HepG2 (cell line): ENCODE measurements around the gene STH. TPM values are rescaled to one million over a fixed set of nuclear protein-coding genes. Genes with fewer than 3 reads are reported as not detected.

Source experiments
- ATAC-seq: fragments of 200-7000 bp; cut with Tn5 transposase; 3 replicates; pipeline ENCODE4 v1.9.1; 2020; ENCODE audit warnings: mild to moderate bottlenecking, moderate library complexity
- BruUV-seq: library from RNA; stranded (reverse); fragments of 400-500 nt; replicated peaks from 2 replicates; lab custom pipeline; 2021; lab: Mats Ljungman, UMichigan
- CTCF ChIA-PET: fragments of 300-600 bp; formaldehyde crosslinking; extraction: SDS; loops from one replicate; lab custom pipeline; 2021; ENCODE audit warnings: low total read pairs, inconsistent platforms, low intra/inter-chr PET ratio; lab: Yijun Ruan, JAX
- POLR2A ChIA-PET: fragments of 350-600 bp; sonication (Branson Sonifier 250); formaldehyde crosslinking; loops from one replicate; lab custom pipeline; 2020; ENCODE audit warnings: antibody characterized with exemption, inconsistent platforms; lab: Yijun Ruan, JAX
- DNase-seq: peaks from one replicate; pipeline ENCODE4 v3.0.0-alpha.2; 2015; ENCODE audit warnings: low spot score
- FAIRE-seq: peaks from 3 replicates; lab custom pipeline; 2011; peaks lifted over from hg19 to GRCh38; lab: Jason Lieb, UNC
- H2AFZ ChIP-seq: one replicate; pipeline ENCODE4 v1.6.1; 2011; ENCODE audit warnings: low read length, inconsistent platforms
- H3K27ac ChIP-seq: fragments of 300-600 bp; 3 replicates; pipeline ENCODE4 v1.8.0; 2011; ENCODE audit warnings: mixed run types, mild to moderate bottlenecking, mixed read lengths, low read length, inconsistent platforms; ENCODE audit not compliant: insufficient read depth; ENCODE audit errors: extremely low read length
- H3K27me3 ChIP-seq, 2 experiments: fragments of 200-600 bp in 1 of 2; 2 replicates in 1 of 2; 3 replicates in 1 of 2; pipeline versions ENCODE4 v1.6.0 to v1.8.0; 2011; ENCODE audit warnings: low read length in 2 of 2, mild to moderate bottlenecking in 2 of 2, moderate library complexity in 2 of 2, inconsistent platforms in 1 of 2; ENCODE audit not compliant: insufficient read depth in 2 of 2, control insufficient read depth in 1 of 2
- H3K36me3 ChIP-seq, 2 experiments: fragments of 200-600 bp in 1 of 2; replicated peaks in 1 of 2; 2 replicates in 1 of 2; 3 replicates in 1 of 2; pipeline versions ENCODE4 v1.5.1 to v1.8.0; 2011; ENCODE audit warnings: low read length in 2 of 2, inconsistent platforms in 1 of 2; ENCODE audit not compliant: insufficient read depth in 2 of 2, control insufficient read depth in 1 of 2
- H3K4me1 ChIP-seq: 2 replicates; pipeline ENCODE4 v1.5.1; 2012; ENCODE audit warnings: low read length, inconsistent platforms; ENCODE audit not compliant: insufficient read depth
- H3K4me2 ChIP-seq: 2 replicates; pipeline ENCODE4 v1.6.0; 2011; ENCODE audit warnings: low read depth, low read length, inconsistent platforms
- H3K4me3 ChIP-seq, 3 experiments: fragments of 200-600 bp in 1 of 3; sonication (generic), shearing (Covaris generic) in 1 of 3; replicated peaks in 1 of 3; 2 replicates each; pipeline ENCODE4 v1.5.1; 2011 to 2016; ENCODE audit warnings: low read length in 3 of 3, inconsistent platforms in 2 of 3, low read depth in 2 of 3, mild to moderate bottlenecking in 2 of 3, control low read depth in 1 of 3, mixed read lengths in 1 of 3; ENCODE audit not compliant: insufficient read depth in 1 of 3
- H3K79me2 ChIP-seq: one replicate; pipeline ENCODE4 v1.6.1; 2011; ENCODE audit warnings: low read length, inconsistent platforms; ENCODE audit not compliant: insufficient read depth
- H3K9ac ChIP-seq: 2 replicates; pipeline ENCODE4 v1.6.0; 2011; ENCODE audit warnings: mild to moderate bottlenecking, low read depth, low read length, inconsistent platforms; ENCODE audit not compliant: insufficient read depth
- H3K9me3 ChIP-seq: 2 replicates; pipeline ENCODE4 v1.5.1; 2012; ENCODE audit warnings: mild to moderate bottlenecking, low read length
- H4K20me1 ChIP-seq: 2 replicates; pipeline ENCODE4 v1.6.0; 2011; ENCODE audit warnings: inconsistent platforms, mild to moderate bottlenecking, low read length, moderate library complexity; ENCODE audit not compliant: insufficient read depth
- CC2D1A ChIP-seq: sonication (generic); formaldehyde crosslinking; IDR thresholded peaks from 2 replicates; pipeline ENCODE4 v1.8.1; 2023; ENCODE audit warnings: mild to moderate bottlenecking, missing genetic modification reagents
- DMAP1 ChIP-seq: IDR thresholded peaks from 2 replicates; pipeline ENCODE4 v1.6.1; 2016
- MBNL3 ChIP-seq: fragments of 250-450 bp; sonication (Bioruptor Pico); conservative IDR thresholded peaks from 2 replicates; pipeline ENCODE4 v1.8.0; 2022; ENCODE audit warnings: mild to moderate bottlenecking, inconsistent platforms
- RBM22 ChIP-seq: fragments of 200-400 bp; formaldehyde crosslinking; optimal IDR thresholded peaks from 2 replicates; pipeline ENCODE3; 2017; ENCODE audit warnings: mild to moderate bottlenecking, low read length, moderate library complexity
- TAF15 ChIP-seq: fragments of 200-400 bp; formaldehyde crosslinking; IDR thresholded peaks from one replicate; pipeline ENCODE4 v1.6.1; 2018; ENCODE audit warnings: mild to moderate bottlenecking, low read depth, low read length; ENCODE audit not compliant: poor library complexity, severe bottlenecking
- TFDP2 ChIP-seq: sonication (generic); formaldehyde crosslinking; IDR thresholded peaks from 2 replicates; pipeline ENCODE4 v1.4.0; 2020; ENCODE audit warnings: missing genetic modification reagents
- ZNF709 ChIP-seq: sonication (generic); formaldehyde crosslinking; IDR thresholded peaks from 2 replicates; pipeline ENCODE4 v1.5.0; 2020; ENCODE audit warnings: mild to moderate bottlenecking, missing genetic modification reagents
- ZNF720 ChIP-seq: sonication (generic); formaldehyde crosslinking; IDR thresholded peaks from 2 replicates; pipeline ENCODE4 v1.4.0; 2020; ENCODE audit warnings: missing genetic modification reagents
- ZNF766 ChIP-seq: sonication (generic); formaldehyde crosslinking; IDR thresholded peaks from 2 replicates; pipeline ENCODE4 v1.5.0; 2020; ENCODE audit warnings: missing genetic modification reagents, borderline replicate concordance
- WGBS: methylation state at CpG from one replicate; pipeline ENCODE4 v1.1.6; 2017; ENCODE audit warnings: low lambda C conversion rate; 5-methylcytosine and 5-hydroxymethylcytosine counted together
- in situ Hi-C: cut with HindIII; loops from 2 replicates; pipeline ENCODE4 v1.10.0; 2017; ENCODE audit warnings: low pct_unique_long_range_greater_than_20kb; ENCODE audit not compliant: extremely low pct_ligation_motif_present
- intact Hi-C: fragments of 100-400 bp; cut with micrococcal nuclease; formaldehyde crosslinking; loops from one replicate; pipeline ENCODE4 v1.10.0; 2022; ENCODE audit not compliant: unreplicated experiment
- polyA plus RNA-seq, 8 experiments: library from polyadenylated mRNA; depleted of rRNA in 3 of 8; stranded (reverse) in 7 of 8; unstranded in 1 of 8; fragments of >200 nt; fragmentation: Illumina TruSeq in 4 of 8; extraction: Trizol in 4 of 8; gene quantifications; 2 replicates each; pipeline versions ENCODE4 v1.2.1 to v1.2.3, GENCODE V29; 2011 to 2016; ENCODE audit warnings: low read depth in 4 of 8, missing spikeins in 1 of 8, mixed read lengths in 1 of 8; ENCODE audit not compliant: insufficient read depth in 1 of 8
- total RNA-seq, 5 experiments: library from RNA; depleted of rRNA; stranded (reverse); fragments of >200 nt; fragmentation: Illumina TruSeq; extraction: Trizol; gene quantifications; 2 replicates each; pipeline ENCODE4 v1.2.3, GENCODE V29; 2016; ENCODE audit warnings: low read depth in 1 of 5

Gene STH
- total and polyA plus RNA-seq, 2 of the 13 experiments (the other 11 are each of a cell fraction or from before 2014, with no cell fraction given), result not detected

GRCh38 chr17:46042246-46042645, 43.2 kb downstream of the STH start:
- H3K36me3 ChIP-seq, result peaks cover 47 to 88% of the 10 kb centered on the region in 2 experiments
- 93% methylated on average over 2 of the region's 2 CpGs for WGBS

GRCh38 chr17:46042925-46043324, 43.9 kb downstream of the STH start:
- in situ Hi-C loops, result loop anchor here (5.0 kb wide), 1 partner anchor 41 kb away; no protein-coding TSS in a partner anchor

More at GRCh38 chr17:46042246-46042645, 43.2 kb downstream of the STH start:
- TF ChIP-seq TFDP2 (CRISPR knock-in tag), result no peak
- no peak for TF ChIP-seq ZNF709
- TF ChIP-seq CC2D1A (CRISPR knock-in tag), result no peak
- Histone ChIP-seq H3K79me2 (peaks cover 3% of the 10 kb centered on the region), H3K4me3 (no peak overlapping the region), H3K27me3 (no peaks in the 10 kb centered on the region), H3K4me1 (peaks cover 12% of the 10 kb centered on the region; the same call in 1 of the 2 replicates), H3K9ac (no peak overlapping the region), H3K4me2 (no peak overlapping the region), H3K9me3 (no peaks in the 10 kb centered on the region), H4K20me1 (0 out of 2 replicates have a peak, but pooled peaks cover 4% of the 10 kb centered on the region), H3K27ac (no peak overlapping the region), H2AFZ (no peak overlapping the region)
- CTCF ChIA-PET, result interaction anchor here (2.9 kb wide), 1 partner anchor 39 kb away, joined by 37 read pairs; no protein-coding TSS in a partner anchor
- in situ Hi-C loops (loop anchor here (5.0 kb wide), 1 partner anchor 40 kb away; no protein-coding TSS in a partner anchor), intact Hi-C loops (no loop called here)
- DNase-seq, result no peak
- POLR2A ChIA-PET, result no interaction called here
- ATAC-seq, result no peak
- BruUV-seq, result no TSS peak
- FAIRE-seq, result no peak

More at GRCh38 chr17:46042925-46043324, 43.9 kb downstream of the STH start:
- DNase-seq (no peak), FAIRE-seq (no peak), ATAC-seq (no peak)
- Histone ChIP-seq H2AFZ (no peak overlapping the region), H3K36me3 (peaks cover 48 to 86% of the 10 kb centered on the region in 2 experiments), H3K27ac (no peak overlapping the region), H3K4me1 (peaks cover 12% of the 10 kb centered on the region; the same call in 1 of the 2 replicates), H3K4me3 (no peak overlapping the region), H3K79me2 (peaks cover 3% of the 10 kb centered on the region), H3K27me3 (no peaks in the 10 kb centered on the region), H3K9me3 (no peaks in the 10 kb centered on the region), H3K4me2 (no peak overlapping the region), H3K9ac (no peak overlapping the region), H4K20me1 (0 out of 2 replicates have a peak, but pooled peaks cover 4% of the 10 kb centered on the region)
- TF ChIP-seq TAF15 (no peak), ZNF720 (CRISPR knock-in tag) (no peak), MBNL3 (CRISPR knock-in tag) (no peak), DMAP1 (CRISPR knock-in tag) (no peak), RBM22 (peak; percentile 23), ZNF766 (CRISPR knock-in tag) (no peak)
- WGBS, result 95% methylated on average over 3 of the region's 3 CpGs
- BruUV-seq, result no TSS peak
- ChIA-PET CTCF (interaction anchor here (2.9 kb wide), 1 partner anchor 40 kb away, joined by 37 read pairs; no protein-coding TSS in a partner anchor), POLR2A (no interaction called here)
- intact Hi-C loops, result no loop called here
